K562 (cell line): ENCODE data around the gene TRMT2A. TPM values are rescaled to one million over a fixed set of nuclear protein-coding genes. Genes with fewer than 3 reads are reported as not detected.

Experiments used
- CBX5 ChIP-seq: IDR thresholded peaks from 2 replicates; pipeline ENCODE4 v1.6.1; 2014; ENCODE audit warnings: low read depth, borderline replicate concordance
- MAFK ChIP-seq: IDR thresholded peaks from 2 replicates; pipeline ENCODE4 v1.6.1; 2011; ENCODE audit warnings: low read length, improper control_type of control experiment
- PRDM10 ChIP-seq: fragments of 450-650 bp; IDR thresholded peaks from 2 replicates; pipeline ENCODE4 v1.6.1; 2018; ENCODE audit not compliant: partially characterized antibody
- SIRT6 ChIP-seq: IDR thresholded peaks from one replicate; pipeline ENCODE4 v1.6.1; 2012; ENCODE audit warnings: low read depth, mild to moderate bottlenecking, control low read depth, inconsistent platforms, low read length, moderate library complexity
- THRAP3 ChIP-seq: fragments of 450-650 bp; IDR thresholded peaks from 2 replicates; pipeline ENCODE4 v1.6.1; 2016; ENCODE audit warnings: mild to moderate bottlenecking, inconsistent platforms, borderline replicate concordance
- ZNF561 ChIP-seq: fragments of 450-650 bp; formaldehyde crosslinking; conservative IDR thresholded peaks from 2 replicates; pipeline ENCODE4 v1.4.0; 2020; ENCODE audit warnings: mild to moderate bottlenecking, moderate library complexity
- ZNF717 ChIP-seq: fragments of 250-450 bp; sonication (Bioruptor Pico); IDR thresholded peaks from 2 replicates; pipeline ENCODE4 v1.5.0; 2021
- polyA plus RNA-seq, 8 experiments: library from polyadenylated mRNA; depleted of rRNA in 4 of 8; stranded (reverse) in 5 of 8; unstranded in 3 of 8; fragments of >200 nt; fragmentation: Nextera tagmentation in 2 of 8; fragmentation: Illumina TruSeq in 1 of 8; extraction: Ambion mirVana in 2 of 8; extraction: Trizol in 1 of 8; gene quantifications; 2 replicates each; pipeline versions ENCODE4 v1.2.1 to v1.2.3, GENCODE V29; 2011 to 2014; ENCODE audit warnings: inconsistent platforms in 1 of 8, missing spikeins in 1 of 8
- total RNA-seq, 7 experiments: library from RNA; depleted of rRNA in 6 of 7; stranded (reverse); fragments of >200 nt in 6 of 7; fragmentation: Illumina TruSeq in 2 of 7; extraction: Trizol in 2 of 7; gene quantifications; 2 replicates each; pipeline versions ENCODE4 v1.2.1 to v1.2.3, GENCODE V29; 2011 to 2021; ENCODE audit warnings: low replicate concordance in 1 of 7
- TF ChIP-seq, protein P1 (sequence below): fragments of 250-450 bp; sonication (Bioruptor Pico); IDR thresholded peaks from 2 replicates; pipeline ENCODE4 v1.8.0; 2021; ENCODE audit warnings: mild to moderate bottlenecking, moderate library complexity

The TRMT2A gene
- total and polyA plus RNA-seq, 9 of the 15 experiments (the other 6 are each of a cell fraction or from before 2014, with no cell fraction given), result 1.6 to 265 (median 140) TPM

GRCh38 chr22:20116951-20117632 is at the start of gene TRMT2A (continued):
- TF ChIP-seq CBX5 (no peak), ZNF717 (CRISPR knock-in tag) (no peak), ZNF561 (CRISPR knock-in tag) (no peak), PRDM10 (no peak), THRAP3 (no peak), SIRT6 (peak; percentile 78), MAFK (peak; percentile 67; the same call in 1 of the 2 replicates)
- TF ChIP-seq, protein P1, sequence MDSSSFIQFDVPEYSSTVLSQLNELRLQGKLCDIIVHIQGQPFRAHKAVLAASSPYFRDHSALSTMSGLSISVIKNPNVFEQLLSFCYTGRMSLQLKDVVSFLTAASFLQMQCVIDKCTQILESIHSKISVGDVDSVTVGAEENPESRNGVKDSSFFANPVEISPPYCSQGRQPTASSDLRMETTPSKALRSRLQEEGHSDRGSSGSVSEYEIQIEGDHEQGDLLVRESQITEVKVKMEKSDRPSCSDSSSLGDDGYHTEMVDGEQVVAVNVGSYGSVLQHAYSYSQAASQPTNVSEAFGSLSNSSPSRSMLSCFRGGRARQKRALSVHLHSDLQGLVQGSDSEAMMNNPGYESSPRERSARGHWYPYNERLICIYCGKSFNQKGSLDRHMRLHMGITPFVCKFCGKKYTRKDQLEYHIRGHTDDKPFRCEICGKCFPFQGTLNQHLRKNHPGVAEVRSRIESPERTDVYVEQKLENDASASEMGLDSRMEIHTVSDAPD (CRISPR knock-in tag), result peak; percentile 66; the same call in 1 of the 2 replicates
